Effector memory CD8-positive, alpha-beta T cell (primary cell): ENCODE results near the gene GNG4.
"Not testable (repeated sequence)": the region's sequence is repeated elsewhere in the genome, so short reads cannot be mapped to it uniquely, and the experiment has no call there.

Source experiments
- ATAC-seq: fragments of 150-1000 bp; cut with Tn5 transposase; replicated peaks from 2 replicates; pipeline ENCODE4 v1.10.0; 2021; ENCODE audit warnings: mild to moderate bottlenecking, moderate library complexity
- DNase-seq, 3 experiments: peaks; one replicate each; pipeline ENCODE4 v3.0.0; 2021
- H3K27ac Mint-ChIP-seq, 2 donors: one replicate each; pipeline ENCODE4 v1.8.0; 2022; ENCODE audit warnings: mild to moderate bottlenecking in 2 of 2, mixed read lengths in 2 of 2, moderate library complexity in 2 of 2
- H3K27me3 Mint-ChIP-seq, 2 donors: one replicate each; pipeline ENCODE4 v1.8.0; 2022; ENCODE audit warnings: mixed read lengths in 2 of 2
- H3K36me3 Mint-ChIP-seq: one replicate; pipeline ENCODE4 v1.8.0; 2022; ENCODE audit warnings: mild to moderate bottlenecking, moderate library complexity, mixed read lengths; ENCODE audit not compliant: insufficient read depth
- H3K4me1 Mint-ChIP-seq, 2 donors: one replicate each; pipeline ENCODE4 v1.8.0; 2022; ENCODE audit warnings: low read depth in 2 of 2, mixed read lengths in 2 of 2
- H3K4me3 Mint-ChIP-seq, 2 donors: one replicate each; pipeline ENCODE4 v1.8.0; 2022; ENCODE audit warnings: mild to moderate bottlenecking in 2 of 2, mixed read lengths in 2 of 2, moderate library complexity in 2 of 2
- H3K9me3 Mint-ChIP-seq, 2 donors: one replicate each; pipeline ENCODE4 v1.8.0; 2022; ENCODE audit warnings: mixed read lengths in 2 of 2

GNG4 gene

GRCh38 chr1:235608278-235608677 is 41.3 kb downstream of the GNG4 start:
- no peak overlapping the region for H3K4me3 Mint-ChIP-seq
- no peak for ATAC-seq
- no peak for DNase-seq
- no peaks in the 10 kb centered on the region for H3K27me3 Mint-ChIP-seq
- peaks cover 3% of the 10 kb centered on the region for H3K36me3 Mint-ChIP-seq
- no peak overlapping the region for H3K27ac Mint-ChIP-seq
- no peaks in the 10 kb centered on the region for H3K9me3 Mint-ChIP-seq
- H3K4me1 Mint-ChIP-seq = peaks cover 0 to 4% of the 10 kb centered on the region in 2 donors

- Mint-ChIP-seq H3K27me3 (no peaks in the 10 kb centered on the region), H3K9me3 (no peaks in the 10 kb centered on the region)
- ATAC-seq = no peak
Observed at GRCh38 chr1:235607284-235607683, 42.3 kb downstream of the GNG4 start.

GRCh38 chr1:235601104-235601503 is 48.5 kb downstream of the GNG4 start:
- H3K4me3 Mint-ChIP-seq = no peak overlapping the region
- peaks cover 2% of the 10 kb centered on the region for H3K36me3 Mint-ChIP-seq
- no peak overlapping the region for H3K27ac Mint-ChIP-seq
- no peaks in the 10 kb centered on the region for H3K4me1 Mint-ChIP-seq
- DNase-seq (no peak), ATAC-seq (no peak)
- peaks cover 0 to 1% of the 10 kb centered on the region in 2 donors for H3K27me3 Mint-ChIP-seq
- H3K9me3 Mint-ChIP-seq = no peaks in the 10 kb centered on the region

More at GRCh38 chr1:235607284-235607683, 42.3 kb downstream of the GNG4 start:
- no peak overlapping the region for H3K27ac Mint-ChIP-seq
- peaks cover 3% of the 10 kb centered on the region for H3K36me3 Mint-ChIP-seq
- DNase-seq = no peak
- no peak overlapping the region for H3K4me3 Mint-ChIP-seq
- peaks cover 0 to 4% of the 10 kb centered on the region in 2 donors for H3K4me1 Mint-ChIP-seq

- Mint-ChIP-seq H3K27me3 (peaks cover 0 to 16% of the 10 kb centered on the region in 2 donors), H3K4me3 (no peak overlapping the region), H3K4me1 (no peaks in the 10 kb centered on the region), H3K9me3 (no peaks in the 10 kb centered on the region), H3K36me3 (no peaks in the 10 kb centered on the region), H3K27ac (no peak overlapping the region)
- ATAC-seq = no peak
- DNase-seq = no peak
Observed at GRCh38 chr1:235599536-235599935, 50.0 kb downstream of the GNG4 start.

- peaks cover 0 to 5% of the 10 kb centered on the region in 2 donors for H3K4me1 Mint-ChIP-seq
- ATAC-seq (no peak), DNase-seq (no peak)
- no peaks in the 10 kb centered on the region for H3K36me3 Mint-ChIP-seq
- no peaks in the 10 kb centered on the region for H3K9me3 Mint-ChIP-seq
- peaks cover 0 to 31% of the 10 kb centered on the region in 2 donors for H3K27me3 Mint-ChIP-seq
- H3K27ac Mint-ChIP-seq = no peak overlapping the region
- no peak overlapping the region for H3K4me3 Mint-ChIP-seq
Observed at GRCh38 chr1:235597867-235598553, 51.6 kb downstream of the GNG4 start.

GRCh38 chr1:235595079-235595478 is 54.5 kb downstream of the GNG4 start:
- Mint-ChIP-seq H3K36me3 (no peaks in the 10 kb centered on the region), H3K4me3 (no peak overlapping the region), H3K27ac (no peak overlapping the region), H3K9me3 (no peaks in the 10 kb centered on the region), H3K4me1 (peaks cover 0 to 5% of the 10 kb centered on the region in 2 donors), H3K27me3 (peaks cover 6 to 61% of the 10 kb centered on the region in 2 donors)
- ATAC-seq (no peak), DNase-seq (no peak)

GRCh38 chr1:235594281-235594895 is 55.2 kb downstream of the GNG4 start:
- not testable (repeated sequence) for ATAC-seq

GRCh38 chr1:235588916-235589515 is 60.6 kb downstream of the GNG4 start:
- H3K27me3 Mint-ChIP-seq = peaks cover 26 to 61% of the 10 kb centered on the region in 2 donors
- H3K4me1 Mint-ChIP-seq = peaks cover 0 to 10% of the 10 kb centered on the region in 2 donors
- no peak for DNase-seq
- no peak overlapping the region for H3K4me3 Mint-ChIP-seq
- H3K9me3 Mint-ChIP-seq = peaks cover 8 to 10% of the 10 kb centered on the region in 2 donors
- H3K36me3 Mint-ChIP-seq = no peaks in the 10 kb centered on the region
- ATAC-seq = no peak
- peak overlapping the region in 1 of 2 donors; percentile 29 for H3K27ac Mint-ChIP-seq

More at GRCh38 chr1:235594281-235594895, 55.2 kb downstream of the GNG4 start:
- not testable (repeated sequence) for DNase-seq, H3K36me3 Mint-ChIP-seq, H3K27ac Mint-ChIP-seq, H3K4me3 Mint-ChIP-seq, H3K4me1 Mint-ChIP-seq, H3K9me3 Mint-ChIP-seq
- H3K27me3 Mint-ChIP-seq = peaks cover 6 to 64% of the 10 kb centered on the region in 2 donors

- no peak for ATAC-seq
- Mint-ChIP-seq H3K36me3 (no peaks in the 10 kb centered on the region), H3K9me3 (peaks cover 8 to 10% of the 10 kb centered on the region in 2 donors), H3K27me3 (peaks cover 35 to 61% of the 10 kb centered on the region in 2 donors), H3K4me1 (peaks cover 0 to 5% of the 10 kb centered on the region in 2 donors), H3K27ac (no peak overlapping the region), H3K4me3 (no peak overlapping the region)
- DNase-seq = no peak
Observed at GRCh38 chr1:235588156-235588555, 61.4 kb downstream of the GNG4 start.

GRCh38 chr1:235586992-235587391 is 62.6 kb downstream of the GNG4 start:
- H3K4me1 Mint-ChIP-seq = peaks cover 0 to 5% of the 10 kb centered on the region in 2 donors
- H3K4me3 Mint-ChIP-seq = no peak overlapping the region
- H3K27me3 Mint-ChIP-seq = peaks cover 45 to 60% of the 10 kb centered on the region in 2 donors
- DNase-seq = no peak
- no peak for ATAC-seq
- H3K9me3 Mint-ChIP-seq = peaks cover 8 to 10% of the 10 kb centered on the region in 2 donors
- peak overlapping the region in 1 of 2 donors; percentile 52 for H3K27ac Mint-ChIP-seq
- H3K36me3 Mint-ChIP-seq = no peaks in the 10 kb centered on the region

- no peak for DNase-seq
- Mint-ChIP-seq H3K36me3 (no peaks in the 10 kb centered on the region), H3K27ac (peak overlapping the region in 1 of 2 donors; percentile 52), H3K27me3 (peaks cover 47 to 55% of the 10 kb centered on the region in 2 donors), H3K4me1 (peaks cover 0 to 5% of the 10 kb centered on the region in 2 donors), H3K9me3 (peaks cover 8 to 10% of the 10 kb centered on the region in 2 donors), H3K4me3 (no peak overlapping the region)
- ATAC-seq = no peak
Observed at GRCh38 chr1:235586413-235586812, 63.2 kb downstream of the GNG4 start.

GRCh38 chr1:235584973-235585372 is 64.6 kb downstream of the GNG4 start:
- no peak for ATAC-seq
- Mint-ChIP-seq H3K36me3 (no peaks in the 10 kb centered on the region), H3K4me1 (peaks cover 0 to 5% of the 10 kb centered on the region in 2 donors)

GRCh38 chr1:235583511-235584001 is 66.0 kb downstream of the GNG4 start:
- no peak for DNase-seq
- ATAC-seq = no peak
- Mint-ChIP-seq H3K4me1 (peaks cover 0 to 5% of the 10 kb centered on the region in 2 donors), H3K36me3 (no peaks in the 10 kb centered on the region), H3K27me3 (peaks cover 38 to 40% of the 10 kb centered on the region in 2 donors), H3K4me3 (no peak overlapping the region), H3K27ac (no peak overlapping the region), H3K9me3 (peaks cover 1 to 5% of the 10 kb centered on the region in 2 donors)

More at GRCh38 chr1:235584973-235585372, 64.6 kb downstream of the GNG4 start:
- DNase-seq = no peak
- H3K4me3 Mint-ChIP-seq = no peak overlapping the region
- H3K27ac Mint-ChIP-seq = no peak overlapping the region
- peaks cover 8 to 10% of the 10 kb centered on the region in 2 donors for H3K9me3 Mint-ChIP-seq
- H3K27me3 Mint-ChIP-seq = peaks cover 41 to 45% of the 10 kb centered on the region in 2 donors
